ENCODE measurements around the gene ZNF518A.
A peak's percentile ranks its signal among the peaks of the same experiment; 100 is the strongest.

Gene ZNF518A

GRCh38 chr10:96124230-96125141, 5.6 kb upstream of the ZNF518A start:
- no peak overlapping the region for H3K4me3 Mint-ChIP-seq
- H3K27me3 Mint-ChIP-seq, result peaks cover 75% of the 10 kb centered on the region
- H3K36me3 Mint-ChIP-seq (ENCODE audit: low read depth), result peaks cover 7% of the 10 kb centered on the region
- H3K4me1 Mint-ChIP-seq (ENCODE audit: low read depth), result peaks cover 4% of the 10 kb centered on the region
- H3K27ac Mint-ChIP-seq, result no peak overlapping the region
- H3K9me3 Mint-ChIP-seq, result no peaks in the 10 kb centered on the region

DNA sequence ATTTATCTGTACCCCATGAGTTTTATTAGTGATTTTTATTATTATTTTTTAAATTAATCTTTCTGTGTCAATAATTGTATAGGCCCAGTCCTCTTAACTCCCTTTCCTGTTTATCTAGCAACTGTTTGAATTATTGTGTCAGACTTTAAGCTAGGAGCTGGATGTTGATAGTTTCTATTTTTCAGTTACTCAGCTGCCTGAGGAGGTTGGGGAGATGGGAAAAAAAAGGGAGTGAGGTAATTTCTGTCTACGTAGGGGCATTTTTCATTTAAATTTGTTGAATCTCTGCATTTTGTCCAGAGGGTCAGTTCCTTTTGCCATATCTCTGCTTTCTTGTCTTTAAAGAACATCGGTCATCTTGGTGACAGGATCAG, 5.0 kb upstream of the ZNF518A start:
- Mint-ChIP-seq H3K27me3 (peaks cover 69% of the 10 kb centered on the region), H3K4me1 (ENCODE audit: low read depth) (peaks cover 8% of the 10 kb centered on the region), H3K27ac (no peak overlapping the region), H3K36me3 (ENCODE audit: low read depth) (peaks cover 7% of the 10 kb centered on the region), H3K4me3 (no peak overlapping the region), H3K9me3 (no peaks in the 10 kb centered on the region)

- H3K9me3 Mint-ChIP-seq, result no peaks in the 10 kb centered on the region
- H3K36me3 Mint-ChIP-seq (ENCODE audit: low read depth), result peaks cover 45% of the 10 kb centered on the region
- peak overlapping the region; percentile 98 for H3K27ac Mint-ChIP-seq
- peaks cover 29% of the 10 kb centered on the region for H3K4me1 Mint-ChIP-seq (ENCODE audit: low read depth)
- peaks cover 29% of the 10 kb centered on the region for H3K27me3 Mint-ChIP-seq
- H3K4me3 Mint-ChIP-seq, result peak overlapping the region; percentile 89
These were observed 364 bp downstream of the ZNF518A start for GRCh38 chr10:96130326-96130995.

- Mint-ChIP-seq H3K4me3 (peak overlapping the region; percentile 89), H3K9me3 (no peaks in the 10 kb centered on the region), H3K36me3 (ENCODE audit: low read depth) (peaks cover 53% of the 10 kb centered on the region), H3K4me1 (ENCODE audit: low read depth) (peaks cover 34% of the 10 kb centered on the region), H3K27ac (no peak overlapping the region), H3K27me3 (peaks cover 19% of the 10 kb centered on the region)
These were observed 1.5 kb downstream of the ZNF518A start for GRCh38 chr10:96131621-96132020.

DNA sequence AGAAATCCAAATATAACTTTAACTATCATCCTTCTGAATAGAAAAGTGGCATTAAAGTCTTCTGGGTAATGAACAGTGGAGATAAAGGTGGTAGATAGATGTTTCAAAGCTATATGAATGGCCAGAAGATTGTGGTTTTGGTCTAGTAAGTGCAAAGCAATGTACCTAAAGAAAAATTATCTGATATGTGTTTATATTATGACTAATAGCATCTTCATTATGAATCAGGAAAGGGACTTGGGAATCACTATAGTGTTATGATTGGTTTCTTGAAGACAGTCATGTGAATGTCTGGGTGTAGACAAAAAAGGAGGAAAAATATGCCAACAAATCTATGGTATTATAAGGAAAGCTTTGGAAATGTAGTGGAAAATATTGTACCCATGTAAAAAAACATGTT, 3.0 kb downstream of the ZNF518A start:
- H3K27me3 Mint-ChIP-seq, result peaks cover 4% of the 10 kb centered on the region
- H3K27ac Mint-ChIP-seq, result no peak overlapping the region
- H3K9me3 Mint-ChIP-seq, result no peaks in the 10 kb centered on the region
- H3K4me3 Mint-ChIP-seq, result no peak overlapping the region
- peaks cover 45% of the 10 kb centered on the region for H3K4me1 Mint-ChIP-seq (ENCODE audit: low read depth)
- H3K36me3 Mint-ChIP-seq (ENCODE audit: low read depth), result peaks cover 68% of the 10 kb centered on the region

GRCh38 chr10:96136810-96137209, 6.7 kb downstream of the ZNF518A start:
- no peak overlapping the region for H3K4me3 Mint-ChIP-seq
- H3K27ac Mint-ChIP-seq, result no peak overlapping the region
- H3K9me3 Mint-ChIP-seq, result no peaks in the 10 kb centered on the region
- H3K27me3 Mint-ChIP-seq, result no peaks in the 10 kb centered on the region
- peaks cover 33% of the 10 kb centered on the region for H3K4me1 Mint-ChIP-seq (ENCODE audit: low read depth)
- peaks cover 76% of the 10 kb centered on the region for H3K36me3 Mint-ChIP-seq (ENCODE audit: low read depth)

- no peaks in the 10 kb centered on the region for H3K27me3 Mint-ChIP-seq
- peak overlapping the region; percentile 5 for H3K27ac Mint-ChIP-seq
- H3K4me1 Mint-ChIP-seq (ENCODE audit: low read depth), result peaks cover 28% of the 10 kb centered on the region
- H3K36me3 Mint-ChIP-seq (ENCODE audit: low read depth), result peaks cover 73% of the 10 kb centered on the region
- no peak overlapping the region for H3K4me3 Mint-ChIP-seq
- no peaks in the 10 kb centered on the region for H3K9me3 Mint-ChIP-seq
These were observed 7.5 kb downstream of the ZNF518A start for GRCh38 chr10:96137567-96137966.

GRCh38 chr10:96138102-96138501, 8.0 kb downstream of the ZNF518A start:
- Mint-ChIP-seq H3K27ac (peak overlapping the region; percentile 33), H3K4me3 (no peak overlapping the region), H3K4me1 (ENCODE audit: low read depth) (peaks cover 28% of the 10 kb centered on the region), H3K9me3 (no peaks in the 10 kb centered on the region), H3K27me3 (no peaks in the 10 kb centered on the region), H3K36me3 (ENCODE audit: low read depth) (peaks cover 74% of the 10 kb centered on the region)

DNA sequence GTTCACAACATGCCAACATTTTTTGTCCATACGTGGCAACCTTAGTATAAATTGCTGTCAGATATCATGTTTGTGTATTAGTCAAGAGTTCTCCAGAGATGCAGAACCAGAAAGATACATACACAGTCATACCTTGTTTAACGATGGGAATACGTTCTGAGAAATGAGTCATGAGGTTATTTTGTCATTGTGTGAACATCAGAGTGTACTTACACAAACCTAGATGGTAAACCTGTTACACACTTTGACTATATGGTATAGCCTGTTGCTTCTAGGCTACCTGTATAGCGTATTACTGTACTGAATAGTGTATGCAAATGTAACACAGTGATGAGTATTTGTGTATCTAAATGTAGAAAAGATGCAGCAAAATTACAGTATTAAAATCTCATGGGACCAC, 22.3 kb downstream of the ZNF518A start:
- H3K9me3 Mint-ChIP-seq, result peaks cover 5% of the 10 kb centered on the region

DNA sequence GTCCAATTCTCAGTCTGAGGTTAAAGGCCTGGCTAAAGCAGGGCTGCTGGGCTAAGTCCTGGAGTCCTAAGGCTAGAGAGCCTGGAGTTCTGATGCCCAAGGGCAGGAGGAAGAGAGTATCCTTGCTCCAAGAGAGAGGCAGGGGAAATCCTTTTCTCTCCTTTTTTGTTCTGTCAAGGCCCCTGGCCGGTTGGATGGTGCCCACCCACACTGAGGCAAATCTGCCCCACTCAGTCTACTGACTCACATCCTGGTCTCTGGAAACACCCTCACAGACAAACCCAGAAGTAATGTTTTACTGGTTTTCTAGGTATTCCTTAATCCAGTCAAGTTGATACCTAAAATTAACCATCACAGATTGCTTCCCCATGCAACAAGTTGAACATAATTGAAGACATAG, 23.0 kb downstream of the ZNF518A start:
- H3K4me1 Mint-ChIP-seq (ENCODE audit: low read depth), result peaks cover 12% of the 10 kb centered on the region
- H3K36me3 Mint-ChIP-seq (ENCODE audit: low read depth), result peaks cover 84% of the 10 kb centered on the region
- peaks cover 9% of the 10 kb centered on the region for H3K9me3 Mint-ChIP-seq
- H3K4me3 Mint-ChIP-seq, result no peak overlapping the region
- H3K27ac Mint-ChIP-seq, result no peak overlapping the region
- H3K27me3 Mint-ChIP-seq, result no peaks in the 10 kb centered on the region

More for the DNA sequence above, 22.3 kb downstream of the ZNF518A start:
- peaks cover 82% of the 10 kb centered on the region for H3K36me3 Mint-ChIP-seq (ENCODE audit: low read depth)
- H3K4me1 Mint-ChIP-seq (ENCODE audit: low read depth), result peaks cover 12% of the 10 kb centered on the region
- H3K27ac Mint-ChIP-seq, result no peak overlapping the region
- no peaks in the 10 kb centered on the region for H3K27me3 Mint-ChIP-seq
- H3K4me3 Mint-ChIP-seq, result no peak overlapping the region

DNA sequence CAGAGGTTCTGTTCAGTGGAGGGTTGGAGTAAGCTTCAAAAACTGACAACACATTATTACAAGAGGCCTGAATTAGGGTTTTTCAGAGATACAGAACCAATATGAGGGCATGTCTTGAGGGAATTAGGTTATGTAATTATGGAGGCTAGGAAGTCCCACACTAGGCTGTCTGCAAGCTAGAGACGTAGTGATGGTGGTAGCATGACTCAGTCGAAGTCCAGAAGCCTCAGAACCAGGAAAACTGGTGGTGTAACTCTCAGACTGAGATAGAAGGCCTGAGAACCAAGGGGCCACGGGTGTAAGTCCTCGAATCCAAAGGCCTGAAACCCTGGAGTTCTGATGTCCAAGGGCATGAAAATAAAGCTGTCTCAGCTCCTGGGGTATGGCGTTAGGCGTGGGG, 35.6 kb downstream of the ZNF518A start:
- Mint-ChIP-seq H3K9me3 (peaks cover 30% of the 10 kb centered on the region), H3K36me3 (ENCODE audit: low read depth) (peaks cover 33% of the 10 kb centered on the region), H3K27ac (no peak overlapping the region), H3K27me3 (no peaks in the 10 kb centered on the region), H3K4me1 (ENCODE audit: low read depth) (no peaks in the 10 kb centered on the region), H3K4me3 (no peak overlapping the region)

- H3K9me3 Mint-ChIP-seq, result peaks cover 42% of the 10 kb centered on the region
These were observed 38.4 kb downstream of the ZNF518A start for GRCh38 chr10:96168546-96168945.

GRCh38 chr10:96170230-96170629, 40.1 kb downstream of the ZNF518A start:
- peaks cover 10% of the 10 kb centered on the region for H3K36me3 Mint-ChIP-seq (ENCODE audit: low read depth)
- H3K27ac Mint-ChIP-seq, result no peak overlapping the region
- H3K4me3 Mint-ChIP-seq, result no peak overlapping the region
- no peaks in the 10 kb centered on the region for H3K4me1 Mint-ChIP-seq (ENCODE audit: low read depth)
- peaks cover 46% of the 10 kb centered on the region for H3K9me3 Mint-ChIP-seq
- H3K27me3 Mint-ChIP-seq, result peaks cover 9% of the 10 kb centered on the region

More at GRCh38 chr10:96168546-96168945, 38.4 kb downstream of the ZNF518A start:
- no peak overlapping the region for H3K27ac Mint-ChIP-seq
- H3K27me3 Mint-ChIP-seq, result peaks cover 3% of the 10 kb centered on the region
- no peaks in the 10 kb centered on the region for H3K4me1 Mint-ChIP-seq (ENCODE audit: low read depth)
- peaks cover 14% of the 10 kb centered on the region for H3K36me3 Mint-ChIP-seq (ENCODE audit: low read depth)
- H3K4me3 Mint-ChIP-seq, result no peak overlapping the region

DNA sequence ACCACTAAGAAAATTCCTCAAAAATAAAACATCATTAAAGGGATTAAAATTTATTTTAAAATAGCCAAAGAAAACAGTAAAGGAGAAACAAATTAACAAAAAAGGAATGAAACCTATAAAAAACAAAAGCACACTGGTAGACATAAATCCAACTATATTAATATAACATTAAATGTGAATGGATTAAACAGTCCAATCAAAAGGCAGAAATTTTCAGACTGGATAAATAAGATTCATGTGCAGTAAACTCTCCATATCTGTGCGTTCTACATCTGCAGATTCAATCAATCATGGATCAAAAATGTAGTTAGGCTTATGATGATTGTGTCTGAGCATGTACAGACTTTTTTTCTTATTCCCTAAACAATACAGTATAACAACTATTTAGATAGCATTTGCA, 42.6 kb downstream of the ZNF518A start:
- H3K27ac Mint-ChIP-seq, result no peak overlapping the region
- H3K27me3 Mint-ChIP-seq, result peaks cover 9% of the 10 kb centered on the region

GRCh38 chr10:96176985-96177384, 46.9 kb downstream of the ZNF518A start:
- Mint-ChIP-seq H3K36me3 (ENCODE audit: low read depth) (peaks cover 3% of the 10 kb centered on the region), H3K27ac (no peak overlapping the region), H3K27me3 (peaks cover 11% of the 10 kb centered on the region), H3K4me3 (no peak overlapping the region), H3K4me1 (ENCODE audit: low read depth) (no peaks in the 10 kb centered on the region), H3K9me3 (peaks cover 29% of the 10 kb centered on the region)

More for the DNA sequence above, 42.6 kb downstream of the ZNF518A start:
- no peaks in the 10 kb centered on the region for H3K4me1 Mint-ChIP-seq (ENCODE audit: low read depth)
- no peak overlapping the region for H3K4me3 Mint-ChIP-seq
- peaks cover 39% of the 10 kb centered on the region for H3K9me3 Mint-ChIP-seq
- H3K36me3 Mint-ChIP-seq (ENCODE audit: low read depth), result peaks cover 7% of the 10 kb centered on the region

Measured in stimulated activated naive CD8-positive, alpha-beta T cell treated with anti-CD3 and anti-CD28 coated beads, Interleukin-15, Interleukin-2, amounts not matched to agents 100 ng/mL and 50 ng/mL, for 24 hours (primary cell).